ENCODE measurements around the gene PCSK7.

- no peak for TF ChIP-seq CTCF (conservative IDR thresholded peaks at IDR 0.05; ENCODE audit: low read depth, low read length)
- no peak for TF ChIP-seq POLR2A (IDR thresholded peaks at IDR 0.05; ENCODE audit: low read depth, low read length)
- no peak for TF ChIP-seq RAD21 (IDR thresholded peaks at IDR 0.05; ENCODE audit: low read length)
- no peak for TF ChIP-seq FOS (IDR thresholded peaks at IDR 0.05; ENCODE audit: low read depth, low read length)
- no peak for TF ChIP-seq MAZ (IDR thresholded peaks at IDR 0.05; ENCODE audit: borderline replicate concordance, low read depth, low read length)
- TF ChIP-seq MXI1 (IDR thresholded peaks at IDR 0.05; ENCODE audit: borderline replicate concordance, low read depth, low read length) = no peak
- TF ChIP-seq BHLHE40 (IDR thresholded peaks at IDR 0.05; ENCODE audit: low read depth, low read length) = no peak
- TF ChIP-seq RCOR1 (IDR thresholded peaks at IDR 0.05; ENCODE audit: insufficient replicate concordance, low read length) = no peak
- TF ChIP-seq SMC3 (IDR thresholded peaks at IDR 0.05; ENCODE audit: low read depth, low read length) = no peak
Measured at GRCh38 chr11:117172724-117173421, 59.0 kb downstream of the PCSK7 start.
